Cerebellar cortex (tissue), 1 donor: ENCODE data around the gene LGR4.

Source experiments
- DNase-seq: peaks from one replicate; pipeline ENCODE4 v3.0.0-alpha.2; 2015; ENCODE audit warnings: low spot score

Gene LGR4

DNA sequence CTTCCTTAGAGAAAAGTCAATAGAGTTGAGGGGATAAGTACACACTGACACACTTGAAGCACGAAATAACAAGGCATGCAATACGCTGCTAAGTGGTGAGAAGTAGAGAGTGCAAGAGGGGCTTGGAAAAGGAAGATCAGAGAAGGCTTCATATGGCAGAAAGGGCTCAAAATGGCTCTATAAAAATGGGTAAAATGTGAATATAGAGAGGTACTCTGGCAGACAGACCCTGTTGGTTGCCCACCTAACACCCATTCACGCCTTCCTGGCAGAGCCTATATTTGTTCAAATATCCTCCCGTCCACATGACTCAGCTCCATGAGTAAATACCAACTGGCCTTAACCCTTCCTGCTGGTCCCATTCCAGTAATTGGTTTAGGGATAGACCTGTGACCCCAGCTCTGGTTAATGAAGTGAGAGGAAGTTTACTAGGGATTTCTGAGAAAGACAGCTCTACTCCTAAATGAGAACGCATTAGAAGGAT lies 70.7 kb downstream of the LGR4 start:
- no peak for DNase-seq

DNA sequence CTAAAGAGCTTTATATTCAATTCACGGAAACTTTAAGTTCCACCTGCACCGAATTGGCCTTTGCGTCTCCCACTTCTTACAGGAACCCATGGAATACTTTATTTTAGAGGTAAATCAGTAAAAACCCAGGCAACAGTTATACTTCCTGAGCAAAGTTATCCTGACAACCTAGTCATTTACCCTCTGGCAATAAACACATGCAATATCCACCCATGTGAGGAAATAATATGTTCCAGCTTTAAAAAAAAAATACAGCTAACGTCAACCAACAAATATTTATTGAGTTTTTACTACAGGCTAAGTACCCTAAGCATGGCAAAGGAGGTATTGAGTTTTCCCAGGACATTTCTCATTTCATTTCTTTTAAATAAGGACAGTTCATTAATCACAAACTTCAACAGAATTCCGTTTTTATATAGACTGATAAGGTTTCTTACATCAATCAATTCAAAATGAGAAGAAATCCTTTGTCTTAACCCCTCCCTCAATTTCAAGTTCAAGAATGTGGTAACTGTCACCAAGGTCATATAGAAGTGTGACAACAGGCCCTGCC lies 71.2 kb downstream of the LGR4 start:
- no peak for DNase-seq

DNA sequence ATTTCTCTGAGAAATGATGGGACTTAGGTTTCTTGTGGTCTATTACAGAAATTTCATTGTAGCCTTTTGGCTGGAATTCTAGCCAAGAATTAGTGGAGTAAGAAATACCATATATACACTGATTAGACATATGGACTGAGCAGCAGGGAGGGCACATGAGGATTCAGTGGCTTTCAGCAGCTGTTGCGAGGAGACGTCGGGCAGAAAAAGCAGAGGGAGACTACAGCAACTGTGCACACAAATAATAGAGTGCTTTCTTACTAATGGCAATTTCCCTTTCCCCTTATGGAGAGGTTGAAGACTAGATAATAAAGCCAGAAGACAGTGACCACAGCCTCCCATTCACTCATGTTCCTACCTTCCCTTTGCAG lies 74.2 kb downstream of the LGR4 start:
- DNase-seq, result no peak

DNA sequence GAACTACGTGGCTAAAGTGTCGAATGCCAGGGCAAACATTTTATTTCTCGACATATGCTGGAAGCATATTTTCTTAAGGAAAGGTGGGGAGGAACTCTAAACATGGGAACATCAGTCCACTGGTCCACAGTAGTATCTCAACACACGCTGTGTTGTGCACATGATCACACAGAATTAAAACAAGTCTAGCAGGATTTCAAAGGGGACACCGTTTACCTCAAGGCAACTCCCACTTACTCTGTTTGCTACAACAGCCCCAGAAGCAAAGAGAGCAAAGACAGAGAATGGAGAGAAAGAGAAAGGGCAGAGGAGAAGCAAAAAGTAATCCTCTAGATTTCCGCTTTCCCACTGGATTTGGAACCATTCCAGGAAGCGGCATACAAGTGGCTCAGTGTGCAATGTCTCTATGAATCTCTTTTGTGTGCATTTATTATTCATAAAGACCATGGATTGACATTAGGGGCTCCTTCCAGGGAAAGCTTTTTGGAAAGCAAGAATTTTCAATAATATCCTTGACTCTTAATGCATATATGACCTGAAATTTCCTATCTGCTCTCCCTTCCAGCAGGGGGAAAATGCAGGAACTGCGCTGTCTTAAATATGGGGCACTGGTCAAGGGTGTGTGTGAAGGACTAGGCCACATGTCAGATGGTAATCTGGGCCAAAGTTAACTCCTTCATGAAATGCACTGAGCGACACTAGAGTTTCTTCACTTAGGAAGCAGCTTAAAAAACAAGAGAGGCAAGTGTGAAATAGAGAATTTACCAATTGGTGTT lies 74.8 kb downstream of the LGR4 start:
- no peak for DNase-seq

DNA sequence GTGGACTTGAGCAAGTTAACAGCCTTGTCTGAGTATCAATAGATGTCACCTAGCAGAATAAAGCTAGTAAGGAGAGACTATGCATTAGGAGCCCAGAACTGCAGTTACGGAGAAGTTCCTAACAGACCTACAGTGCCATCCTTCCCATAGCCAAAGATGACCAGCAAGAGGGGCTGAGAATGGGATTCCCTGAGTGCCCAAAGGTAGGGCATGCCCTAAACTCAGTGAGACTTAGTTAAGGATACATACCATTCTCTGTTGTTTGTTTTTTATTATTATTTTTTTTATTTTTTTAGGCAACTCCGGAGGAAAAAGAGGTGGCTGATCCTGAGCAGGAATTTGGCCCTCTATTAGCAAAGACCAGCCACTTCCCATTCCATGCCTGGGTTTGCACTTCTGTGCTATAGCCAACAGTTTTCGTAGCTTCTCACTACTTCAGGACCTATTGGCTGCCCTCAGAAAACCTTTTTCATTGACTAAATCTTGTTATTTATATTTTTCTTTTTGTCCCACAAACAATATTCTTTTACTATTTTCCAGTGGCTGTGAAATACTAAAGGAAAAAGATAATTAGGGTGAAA lies 76.2 kb downstream of the LGR4 start:
- no peak for DNase-seq

DNA sequence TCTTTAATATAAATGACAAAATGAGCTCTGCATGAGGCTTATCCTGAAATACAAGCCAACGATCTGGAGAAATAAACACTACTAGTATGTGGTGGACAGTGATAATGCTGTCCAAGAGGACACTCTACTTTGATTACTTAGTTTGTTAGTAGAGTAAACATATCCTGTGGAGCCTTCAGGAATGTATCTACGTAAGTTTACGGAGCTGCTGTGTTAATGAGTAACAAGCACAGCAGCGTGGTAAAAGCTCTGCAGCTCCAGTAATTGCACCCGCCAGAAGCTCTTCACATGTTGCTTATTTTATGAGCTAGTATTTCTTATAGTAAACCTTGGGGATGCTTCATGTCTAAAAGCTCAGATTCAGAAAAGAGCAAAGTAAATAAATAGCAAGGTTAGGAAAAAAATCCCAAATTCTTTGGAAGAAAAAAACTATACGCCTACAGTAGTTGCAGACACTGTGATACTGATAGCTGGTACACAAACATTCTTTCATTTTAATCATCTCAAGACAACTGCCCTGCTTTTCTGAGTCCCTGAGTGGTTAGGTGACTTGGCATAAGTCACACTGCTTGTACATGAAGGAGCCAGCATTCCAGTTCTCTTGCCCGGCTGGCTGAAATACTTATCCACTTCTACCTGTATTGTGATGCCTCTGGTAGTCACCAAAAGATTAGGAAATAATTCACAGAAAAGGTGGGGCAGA lies 76.9 kb downstream of the LGR4 start:
- no peak for DNase-seq

DNA sequence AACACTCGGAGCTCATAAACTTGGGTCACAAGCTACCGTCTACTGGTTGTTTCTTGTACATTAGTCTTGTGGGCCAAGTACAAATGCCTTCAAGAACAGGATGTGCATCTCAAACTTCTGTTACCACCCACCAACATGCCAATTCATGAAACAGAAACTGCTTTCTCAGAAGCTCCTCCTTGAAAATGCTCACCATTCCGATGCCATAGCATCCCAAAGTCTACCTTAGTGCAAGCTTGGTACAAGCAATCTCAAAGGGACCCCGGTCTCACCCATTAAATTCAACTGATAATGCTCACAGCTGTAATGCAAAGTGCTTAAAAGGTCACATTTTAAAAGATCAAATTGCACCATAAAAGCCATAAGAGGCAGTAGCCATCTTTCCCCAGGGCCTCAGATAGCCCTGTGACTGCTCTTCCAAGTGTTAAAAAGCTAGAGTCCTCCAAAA lies 77.8 kb downstream of the LGR4 start:
- DNase-seq, result no peak

DNA sequence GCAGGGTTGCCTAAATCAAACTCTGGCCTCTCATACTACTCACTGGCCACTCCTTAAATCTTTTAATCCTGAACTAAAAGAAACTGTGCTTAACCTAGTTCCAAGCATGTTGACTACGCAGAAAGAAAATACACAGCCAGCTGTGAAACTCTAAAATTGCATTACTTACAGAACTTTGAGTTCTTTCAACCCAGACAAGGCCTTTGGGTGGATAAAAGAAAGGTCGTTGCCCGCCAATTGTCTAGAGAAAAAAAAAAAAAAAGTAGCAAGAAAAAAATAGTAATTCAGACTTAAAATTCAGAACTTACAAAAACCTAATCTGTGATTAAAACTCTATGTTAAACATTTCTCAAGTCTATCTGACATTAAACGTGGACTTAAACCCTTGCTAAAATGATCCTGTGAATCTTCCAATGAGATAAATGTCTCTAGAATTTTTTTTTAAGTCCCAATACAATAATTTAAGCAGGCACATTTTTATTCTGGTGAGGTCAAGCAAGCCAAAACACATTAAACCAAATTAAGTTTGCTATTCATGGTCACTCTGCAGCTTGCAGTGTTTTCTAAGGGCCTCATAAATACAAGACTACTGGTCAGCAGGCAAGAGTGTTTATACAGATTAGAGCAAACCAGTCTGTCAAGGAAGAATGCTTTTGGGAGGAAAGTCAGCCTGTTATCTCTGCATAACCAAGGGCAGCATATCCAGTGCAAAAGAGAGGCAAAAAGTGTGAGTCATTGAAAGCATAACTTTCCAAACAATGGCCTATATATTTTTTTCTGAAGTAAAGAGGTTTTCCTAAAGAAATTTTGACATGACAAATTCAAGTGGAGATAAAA lies 80.1 kb downstream of the LGR4 start:
- DNase-seq, result no peak

DNA sequence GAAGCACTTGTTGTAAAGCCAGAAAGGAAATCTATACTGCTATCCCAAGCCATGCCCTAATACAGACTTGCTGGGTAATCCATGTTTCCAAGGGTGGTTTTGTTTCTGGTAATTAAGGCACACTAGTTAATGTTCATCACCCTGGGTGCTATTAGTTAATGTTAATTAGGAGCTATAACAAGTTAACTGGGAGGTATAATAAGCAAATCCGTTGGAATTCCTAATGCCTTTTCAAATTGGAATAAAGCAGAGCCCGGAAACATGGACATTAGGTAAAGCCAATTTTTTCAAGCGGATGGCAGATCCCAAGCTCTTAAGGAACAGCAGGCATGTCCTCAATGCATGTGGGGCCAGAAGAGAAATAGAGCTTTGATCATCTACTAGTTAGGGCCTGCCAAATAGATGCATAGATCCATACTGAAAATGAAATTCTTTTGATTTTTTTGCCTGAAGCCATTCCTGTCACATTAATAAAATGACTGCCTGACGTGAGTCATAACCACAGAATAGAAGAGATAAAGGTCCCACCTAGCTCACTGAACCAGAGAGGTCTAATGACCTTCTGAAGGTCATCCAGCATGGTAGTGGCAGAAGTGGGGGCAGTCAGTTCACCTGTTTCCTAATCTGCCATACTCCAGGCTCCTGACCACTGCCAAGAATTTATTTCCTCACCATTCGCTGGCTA lies 81.1 kb downstream of the LGR4 start:
- DNase-seq, result no peak

DNA sequence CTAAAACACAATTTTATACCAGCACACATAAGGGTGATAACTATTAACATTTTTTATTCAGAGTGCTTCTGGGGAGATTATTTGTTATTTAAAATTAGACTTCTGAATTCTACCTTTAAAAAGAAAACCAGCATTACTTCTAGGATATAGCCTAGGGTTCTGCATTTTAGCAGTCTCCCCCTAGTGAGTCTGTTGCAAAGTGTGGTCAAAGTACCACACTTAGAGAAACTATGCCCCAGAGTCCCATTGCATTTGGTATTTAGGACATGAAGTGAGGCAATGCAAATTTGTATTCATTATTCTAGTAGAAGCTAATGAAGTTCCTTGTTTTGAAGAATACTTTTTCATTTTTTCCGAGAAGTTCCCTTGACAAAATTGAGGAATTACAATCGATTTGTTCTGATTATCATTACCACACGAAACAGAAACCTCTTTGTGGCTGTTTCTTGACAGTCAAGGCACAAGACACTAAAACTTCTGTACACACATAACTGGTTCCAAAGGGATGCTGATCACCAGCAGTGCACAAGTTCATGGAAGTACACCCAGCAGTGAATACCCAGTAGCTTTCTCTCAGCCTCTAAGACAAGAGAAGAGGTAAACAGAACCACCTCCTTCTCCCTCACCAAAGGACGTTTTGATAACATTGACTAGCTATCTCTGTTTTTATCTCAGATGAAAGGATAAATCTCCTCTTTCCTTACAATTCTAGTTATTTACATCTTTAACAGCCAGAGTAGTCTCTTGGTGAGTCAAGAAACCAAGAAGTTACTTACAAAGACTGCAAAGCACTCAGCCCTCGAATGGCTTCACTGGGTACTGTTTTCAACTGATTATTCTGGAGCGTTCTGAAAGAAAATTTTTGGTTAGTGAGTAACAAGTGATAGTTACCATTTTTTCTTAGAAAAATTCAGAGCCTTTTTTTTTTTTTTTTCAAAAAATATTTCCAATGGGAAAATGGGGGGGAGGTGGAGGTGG lies 82.0 kb downstream of the LGR4 start:
- no peak for DNase-seq

DNA sequence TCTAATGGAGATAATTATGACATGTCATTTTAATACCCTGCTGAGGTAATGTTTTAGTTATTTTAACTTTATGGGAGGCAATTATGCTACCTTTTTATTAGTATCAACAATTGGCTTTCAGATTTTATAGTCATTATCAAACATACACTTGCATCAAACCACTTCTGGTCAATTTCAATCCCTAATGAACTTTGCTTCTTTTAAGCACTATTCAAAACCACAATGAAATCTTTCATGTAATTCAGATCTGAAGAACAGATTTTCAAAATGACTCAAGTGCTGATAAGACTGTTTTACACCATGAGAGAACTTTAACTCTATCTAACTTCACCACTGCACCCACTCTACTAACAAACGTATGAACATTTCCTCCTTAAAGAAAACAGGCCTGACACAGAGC lies 83.7 kb downstream of the LGR4 start:
- no peak for DNase-seq

DNA sequence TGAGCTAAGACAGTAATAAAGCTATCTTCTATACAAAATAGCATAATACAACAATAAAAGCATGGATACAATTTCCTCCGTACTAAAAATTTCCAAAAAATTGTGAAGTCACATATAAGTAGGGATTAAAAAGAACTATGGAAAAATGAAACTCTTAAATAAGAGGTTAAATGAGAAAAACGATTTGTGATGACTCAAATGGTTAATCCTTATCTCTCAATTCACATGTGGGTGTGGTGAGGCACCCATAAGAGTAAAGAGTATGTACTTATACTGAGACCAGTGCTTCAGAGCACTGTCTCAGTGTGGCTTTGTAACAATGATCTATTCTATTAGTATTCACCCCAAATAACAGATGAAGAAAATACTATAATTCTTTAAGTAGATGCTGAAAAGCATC lies 84.6 kb downstream of the LGR4 start:
- DNase-seq, result no peak

DNA sequence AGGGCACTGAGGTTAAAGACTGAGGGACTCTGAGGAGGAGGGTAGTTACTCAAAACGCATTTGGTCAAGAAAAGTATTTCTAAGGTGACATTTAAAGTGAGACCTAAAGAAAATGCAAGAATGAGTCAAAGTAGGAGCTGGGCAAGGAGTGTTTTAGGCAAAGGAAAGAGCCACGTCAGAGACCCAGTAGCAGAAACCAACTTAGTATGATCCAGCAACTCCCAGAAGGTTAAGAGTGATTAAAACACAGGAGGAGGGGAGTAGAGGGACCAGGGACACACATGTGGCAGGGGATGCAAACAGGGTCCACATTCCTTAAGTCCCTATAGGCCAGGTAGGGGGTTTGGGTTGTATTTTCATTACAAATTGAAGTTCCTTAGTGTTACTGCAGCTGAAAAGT lies 85.2 kb downstream of the LGR4 start:
- DNase-seq, result no peak

DNA sequence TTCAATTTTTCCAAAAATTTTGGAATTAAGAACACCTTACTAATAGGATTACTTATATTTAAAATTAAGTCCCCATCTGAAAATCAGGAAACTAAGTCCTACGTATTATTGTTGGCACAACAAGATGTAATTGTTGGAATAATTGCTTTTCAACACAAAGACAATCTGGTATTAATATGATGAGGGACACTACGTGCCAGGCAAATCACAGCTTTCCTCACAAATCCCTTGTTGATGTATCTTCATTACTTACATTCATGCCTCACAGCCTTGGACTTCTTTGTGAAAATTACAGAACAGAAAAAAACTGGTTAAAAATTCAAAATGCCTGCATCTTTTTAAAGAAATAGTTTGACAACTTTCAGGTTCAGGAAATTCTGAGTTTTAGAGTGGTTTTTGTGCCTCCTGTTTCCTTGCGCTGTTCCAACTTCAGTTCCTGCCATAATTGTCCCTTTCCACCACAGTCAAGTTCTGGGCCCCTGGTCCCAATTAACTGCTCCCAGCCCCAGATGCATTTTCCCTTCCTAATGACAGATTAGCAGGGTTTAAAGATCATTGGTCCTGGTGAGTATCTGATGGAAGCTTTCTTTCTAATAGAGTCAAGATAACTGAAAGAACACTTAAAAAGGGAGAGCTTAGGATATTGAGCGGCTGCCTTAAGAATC lies 86.3 kb downstream of the LGR4 start:
- DNase-seq, result no peak

DNA sequence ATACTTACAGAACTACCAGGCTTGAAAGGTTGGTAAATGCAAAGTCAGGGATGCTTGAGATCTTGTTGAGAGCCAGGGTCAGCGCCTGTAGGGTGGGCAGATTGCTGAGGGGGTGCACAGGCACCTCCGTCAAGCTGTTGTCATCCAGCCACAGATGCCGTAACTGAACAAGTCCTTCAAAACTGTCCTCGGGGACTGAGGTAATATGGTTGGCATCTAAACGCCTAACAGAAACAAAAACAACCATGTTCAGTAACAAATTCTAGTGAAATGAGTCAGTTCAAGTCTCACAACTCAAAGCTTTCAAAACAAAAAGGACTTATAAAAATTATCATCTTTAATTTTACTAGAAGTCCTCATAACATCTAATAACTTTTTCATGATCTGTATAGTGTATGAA lies 87.3 kb downstream of the LGR4 start:
- DNase-seq, result no peak

DNA sequence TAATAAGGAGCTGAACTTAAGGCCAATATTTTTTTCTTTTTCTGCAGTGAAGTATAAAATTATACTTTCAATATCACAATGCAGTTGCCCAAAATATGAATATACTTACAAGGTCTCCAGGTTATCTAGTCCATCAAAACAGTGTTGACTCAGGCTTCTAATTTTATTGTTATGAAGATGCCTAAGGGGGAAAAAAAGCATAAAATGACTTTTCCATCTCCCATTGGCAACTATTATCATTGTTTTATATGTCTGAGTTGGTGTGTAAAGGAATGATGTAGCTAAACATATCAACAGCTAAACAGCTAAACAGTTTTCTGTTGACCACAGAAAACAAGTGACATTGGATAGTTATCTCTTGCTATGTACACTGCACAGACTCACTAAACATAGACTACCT lies 88.4 kb downstream of the LGR4 start:
- no peak for DNase-seq

DNA sequence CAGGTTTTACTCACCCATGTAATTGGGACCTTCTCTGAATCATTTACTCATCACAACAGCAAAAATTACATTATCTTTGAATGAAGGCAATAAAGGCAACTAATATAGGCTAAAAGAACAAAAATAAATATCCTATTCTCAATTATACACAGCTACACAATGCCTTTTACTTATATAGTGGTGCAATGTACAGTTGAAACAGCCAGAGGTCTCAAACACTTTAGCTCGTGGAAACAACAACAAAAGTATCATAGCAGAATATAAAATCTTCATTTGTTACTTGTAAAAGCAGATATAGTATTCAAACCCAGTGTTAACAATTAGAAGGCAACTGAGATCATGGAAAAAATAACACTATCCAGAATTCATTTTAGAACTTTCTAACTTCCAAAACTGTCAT lies 88.9 kb downstream of the LGR4 start:
- no peak for DNase-seq

DNA sequence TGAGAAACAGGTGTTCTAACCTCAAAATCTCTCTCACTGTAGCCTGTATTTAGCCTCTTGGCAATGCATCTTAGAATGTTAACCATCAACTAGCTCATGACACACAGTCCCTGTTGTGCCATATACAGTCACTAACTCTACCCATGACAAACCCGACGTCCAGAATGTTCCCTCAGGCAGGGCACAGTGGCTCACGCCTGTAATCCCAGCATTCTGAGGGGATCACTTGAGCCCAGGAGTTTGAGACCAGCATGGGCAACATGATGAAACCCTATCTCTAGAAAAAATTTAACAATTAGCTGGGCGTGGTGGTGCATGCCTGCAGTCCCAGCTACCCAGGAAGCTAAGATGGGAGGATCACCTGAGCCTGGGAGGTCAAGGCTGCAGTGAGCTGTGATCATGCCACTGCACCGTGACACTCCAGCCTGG lies 91.3 kb downstream of the LGR4 start:
- DNase-seq, result no peak

DNA sequence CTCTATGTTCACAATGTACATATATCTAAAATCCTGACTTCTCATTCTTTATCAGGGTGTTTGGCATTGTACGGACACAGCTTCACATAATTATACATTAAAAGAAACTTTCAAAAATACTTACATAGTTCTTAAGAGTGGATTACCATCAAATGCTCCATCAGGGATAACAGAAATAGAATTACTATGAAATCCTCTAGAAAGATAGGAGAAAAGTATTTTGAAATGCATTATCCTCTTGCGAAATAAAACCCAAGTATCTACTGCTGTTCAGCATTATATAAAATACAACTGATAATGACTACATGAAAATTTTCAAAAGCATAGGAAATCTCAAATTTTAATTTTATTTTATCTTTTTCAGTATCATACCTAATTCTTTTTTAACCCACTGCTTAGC lies 91.8 kb downstream of the LGR4 start:
- no peak for DNase-seq

DNA sequence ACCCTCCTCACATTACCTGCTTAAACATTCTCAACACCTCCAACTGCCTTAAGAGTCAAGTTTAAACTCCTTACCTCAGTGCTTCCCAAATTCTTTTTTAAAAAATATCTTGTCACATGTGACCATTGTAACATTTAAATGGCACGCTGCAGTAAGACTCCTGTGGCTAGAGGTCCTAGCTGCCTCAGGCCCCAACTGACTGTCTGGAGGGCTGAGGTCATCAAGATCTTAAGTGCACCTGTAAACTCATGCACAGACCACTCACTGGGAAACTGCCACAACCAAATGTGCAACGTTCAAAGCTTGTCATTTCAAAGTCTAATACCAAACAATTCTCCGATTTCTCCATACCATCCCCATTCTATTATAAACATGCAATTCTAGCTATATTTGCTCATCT lies 93.1 kb downstream of the LGR4 start:
- no peak for DNase-seq
